Mucosa of rectum (tissue), 2 donors: ENCODE results near the gene SYT10.
"Not testable (repeated sequence)": the region's sequence is repeated elsewhere in the genome, so short reads cannot be mapped to it uniquely, and the experiment has no call there.

Experiments
- H3K27ac ChIP-seq, 2 donors: one replicate each; pipeline ENCODE4 v1.7.0; 2013; ENCODE audit warnings: inconsistent platforms in 2 of 2, low read depth in 2 of 2, low read length in 2 of 2
- H3K27me3 ChIP-seq, 2 donors: one replicate each; pipeline ENCODE4 v1.7.0; 2013; ENCODE audit warnings: low read length in 2 of 2; ENCODE audit not compliant: control insufficient read depth in 2 of 2, insufficient read depth in 2 of 2
- H3K36me3 ChIP-seq, 2 donors: one replicate each; pipeline ENCODE4 v1.7.0; 2013; ENCODE audit warnings: low read length in 2 of 2; ENCODE audit not compliant: control insufficient read depth in 2 of 2, insufficient read depth in 2 of 2
- H3K4me1 ChIP-seq, 2 donors: one replicate each; pipeline ENCODE4 v1.7.0; 2013; ENCODE audit warnings: low read length in 2 of 2, mild to moderate bottlenecking in 1 of 2; ENCODE audit not compliant: control insufficient read depth in 2 of 2, insufficient read depth in 2 of 2
- H3K4me3 ChIP-seq, 2 donors: one replicate each; pipeline ENCODE4 v1.7.0; 2013; ENCODE audit warnings: low read length in 2 of 2
- H3K9ac ChIP-seq, 2 donors: one replicate each; pipeline ENCODE4 v1.7.0; 2013; ENCODE audit warnings: low read length in 2 of 2, low read depth in 1 of 2, mild to moderate bottlenecking in 1 of 2
- H3K9me3 ChIP-seq, 2 donors: one replicate each; pipeline ENCODE4 v1.7.0; 2013; ENCODE audit warnings: low read length in 2 of 2; ENCODE audit not compliant: control insufficient read depth in 2 of 2
- donor health status: healthy.
- donor health status: Normal muscosa, but diverticular disease.

The SYT10 gene

GRCh38 chr12:33376153-33376552 lies 63.5 kb downstream of the SYT10 start:
- H3K9ac ChIP-seq, result no peak overlapping the region
- H3K27ac ChIP-seq, result no peak overlapping the region
- H3K27me3 ChIP-seq, result no peaks in the 10 kb centered on the region
- H3K4me3 ChIP-seq, result no peak overlapping the region
- H3K9me3 ChIP-seq, result no peaks in the 10 kb centered on the region
- no peaks in the 10 kb centered on the region for H3K36me3 ChIP-seq
- H3K4me1 ChIP-seq, result no peaks in the 10 kb centered on the region

- Histone ChIP-seq H3K36me3 (no peaks in the 10 kb centered on the region), H3K27ac (no peak overlapping the region), H3K27me3 (no peaks in the 10 kb centered on the region)
Measured at GRCh38 chr12:33370318-33370717, 69.3 kb downstream of the SYT10 start.

GRCh38 chr12:33357181-33357580 lies 82.4 kb downstream of the SYT10 start:
- no peaks in the 10 kb centered on the region for H3K36me3 ChIP-seq
- no peak overlapping the region for H3K4me3 ChIP-seq
- no peaks in the 10 kb centered on the region for H3K27me3 ChIP-seq
- H3K9me3 ChIP-seq, result no peaks in the 10 kb centered on the region
- no peak overlapping the region for H3K9ac ChIP-seq
- no peaks in the 10 kb centered on the region for H3K4me1 ChIP-seq
- H3K27ac ChIP-seq, result no peak overlapping the region

More at GRCh38 chr12:33370318-33370717, 69.3 kb downstream of the SYT10 start:
- H3K4me3 ChIP-seq, result no peak overlapping the region
- H3K9ac ChIP-seq, result no peak overlapping the region
- H3K9me3 ChIP-seq, result no peaks in the 10 kb centered on the region
- no peaks in the 10 kb centered on the region for H3K4me1 ChIP-seq

GRCh38 chr12:33349791-33350190 lies 89.8 kb downstream of the SYT10 start:
- Histone ChIP-seq H3K36me3 (no peaks in the 10 kb centered on the region), H3K9me3 (no peaks in the 10 kb centered on the region), H3K9ac (no peak overlapping the region), H3K27me3 (no peaks in the 10 kb centered on the region), H3K4me3 (no peak overlapping the region), H3K4me1 (no peaks in the 10 kb centered on the region), H3K27ac (no peak overlapping the region)

- H3K9ac ChIP-seq, H3K4me3 ChIP-seq, H3K27me3 ChIP-seq, H3K27ac ChIP-seq, H3K9me3 ChIP-seq, H3K36me3 ChIP-seq, H3K4me1 ChIP-seq: not testable (repeated sequence)
Measured at GRCh38 chr12:33331961-33332398, 107.6 kb downstream of the SYT10 start.

GRCh38 chr12:33330940-33331339 lies 108.7 kb downstream of the SYT10 start:
- Histone ChIP-seq H3K27ac (no peak overlapping the region), H3K27me3 (no peaks in the 10 kb centered on the region), H3K9ac (no peak overlapping the region), H3K4me1 (no peaks in the 10 kb centered on the region), H3K4me3 (no peak overlapping the region), H3K9me3 (no peaks in the 10 kb centered on the region), H3K36me3 (no peaks in the 10 kb centered on the region)
